ENCODE measurements around the gene SLC38A10. TPM values are rescaled to one million over a fixed set of nuclear protein-coding genes. Genes with fewer than 3 reads are reported as not detected.
"Not testable (repeated sequence)": the region's sequence is repeated elsewhere in the genome, so short reads cannot be mapped to it uniquely, and the experiment has no call there.

SLC38A10 gene
- polyA plus RNA-seq, 3 donors, result 53.7 to 86.1 (median 67.0) TPM

GRCh38 chr17:81317961-81318605 lies 23.0 kb upstream of the SLC38A10 start:
- DNase-seq (ENCODE audit: extremely low read depth in 1 of 11, low read depth in 9 of 11, low spot score in 4 of 11), result no peak

- DNase-seq (ENCODE audit: extremely low read depth in 1 of 11, low read depth in 9 of 11, low spot score in 4 of 11), result no peak
Measured at GRCh38 chr17:81317530-81317821, 22.4 kb upstream of the SLC38A10 start.

- no peak for DNase-seq (ENCODE audit: extremely low read depth in 1 of 11, low read depth in 9 of 11, low spot score in 4 of 11)
Measured at GRCh38 chr17:81315885-81316391, 20.8 kb upstream of the SLC38A10 start.

GRCh38 chr17:81315129-81315884 lies 20.2 kb upstream of the SLC38A10 start:
- DNase-seq (ENCODE audit: extremely low read depth in 1 of 11, low read depth in 9 of 11, low spot score in 4 of 11), result no peak

- no peak for DNase-seq (ENCODE audit: extremely low read depth in 1 of 11, low read depth in 9 of 11, low spot score in 4 of 11)
Measured at GRCh38 chr17:81314398-81315081, 19.4 kb upstream of the SLC38A10 start.

GRCh38 chr17:81313776-81314397 lies 18.8 kb upstream of the SLC38A10 start:
- DNase-seq (ENCODE audit: extremely low read depth in 1 of 11, low read depth in 9 of 11, low spot score in 4 of 11), result no peak

GRCh38 chr17:81312624-81313325 lies 17.7 kb upstream of the SLC38A10 start:
- no peak for DNase-seq (ENCODE audit: extremely low read depth in 1 of 11, low read depth in 9 of 11, low spot score in 4 of 11)

- no peak for DNase-seq (ENCODE audit: extremely low read depth in 1 of 11, low read depth in 9 of 11, low spot score in 4 of 11)
Measured at GRCh38 chr17:81311946-81312345, 16.8 kb upstream of the SLC38A10 start.

GRCh38 chr17:81310949-81311550 lies 15.9 kb upstream of the SLC38A10 start:
- DNase-seq (ENCODE audit: extremely low read depth in 1 of 11, low read depth in 9 of 11, low spot score in 4 of 11), result no peak

GRCh38 chr17:81309859-81310839 lies 15.0 kb upstream of the SLC38A10 start:
- DNase-seq (ENCODE audit: extremely low read depth in 1 of 11, low read depth in 9 of 11, low spot score in 4 of 11), result no peak

- peak in 2 of 11 donors; percentile 50 to 78 for DNase-seq (ENCODE audit: extremely low read depth in 1 of 11, low read depth in 9 of 11, low spot score in 4 of 11)
Measured at GRCh38 chr17:81309140-81309858, 14.2 kb upstream of the SLC38A10 start.

- DNase-seq (ENCODE audit: extremely low read depth in 1 of 11, low read depth in 9 of 11, low spot score in 4 of 11), result not testable (repeated sequence)
Measured at GRCh38 chr17:81308784-81309139, 13.7 kb upstream of the SLC38A10 start.

- DNase-seq (ENCODE audit: extremely low read depth in 1 of 11, low read depth in 9 of 11, low spot score in 4 of 11), result no peak
Measured at GRCh38 chr17:81307636-81308560, 12.8 kb upstream of the SLC38A10 start.

GRCh38 chr17:81306898-81307510 lies 11.9 kb upstream of the SLC38A10 start:
- no peak for DNase-seq (ENCODE audit: extremely low read depth in 1 of 11, low read depth in 9 of 11, low spot score in 4 of 11)

- DNase-seq (ENCODE audit: extremely low read depth in 1 of 11, low read depth in 9 of 11, low spot score in 4 of 11), result no peak
Measured at GRCh38 chr17:81306491-81306890, 11.4 kb upstream of the SLC38A10 start.

Data from renal cortex interstitium (tissue), 11 donors.